ENCODE results near the gene GPC1.

GPC1 gene

GRCh38 chr2:240434728-240435456 lies 571 bp upstream of the GPC1 start:
- TF ChIP-seq POLR2AphosphoS5 (IDR thresholded peaks at IDR 0.05; ENCODE audit: low read depth, low read length) (no peak), TAF1 (IDR thresholded peaks at IDR 0.05; ENCODE audit: borderline replicate concordance, insufficient read depth, low read length) (no peak), REST (IDR thresholded peaks at IDR 0.05; ENCODE audit: insufficient read depth in 1 of 2, low read depth in 2 of 2, low read length in 2 of 2) (no peak)

- no peak for TF ChIP-seq POLR2AphosphoS5 (IDR thresholded peaks at IDR 0.05; ENCODE audit: low read depth, low read length)
- TF ChIP-seq TAF1 (IDR thresholded peaks at IDR 0.05; ENCODE audit: borderline replicate concordance, insufficient read depth, low read length): no peak
- no peak for TF ChIP-seq FOXP2 (optimal IDR thresholded peaks at IDR 0.05; ENCODE audit: borderline replicate concordance, extremely low read depth, extremely low read length, insufficient read depth)
These were observed 652 bp downstream of the GPC1 start for GRCh38 chr2:240435948-240436682.

- TF ChIP-seq REST (IDR thresholded peaks at IDR 0.05; ENCODE audit: insufficient read depth in 1 of 2, low read depth in 2 of 2, low read length in 2 of 2): no peak
- TF ChIP-seq TAF1 (IDR thresholded peaks at IDR 0.05; ENCODE audit: borderline replicate concordance, insufficient read depth, low read length): no peak
- TF ChIP-seq FOXP2 (optimal IDR thresholded peaks at IDR 0.05; ENCODE audit: borderline replicate concordance, extremely low read depth, extremely low read length, insufficient read depth): no peak
- TF ChIP-seq POLR2AphosphoS5 (IDR thresholded peaks at IDR 0.05; ENCODE audit: low read depth, low read length): no peak
These were observed 1.5 kb downstream of the GPC1 start for GRCh38 chr2:240436683-240437550.

GRCh38 chr2:240437551-240437860 lies 2.0 kb downstream of the GPC1 start:
- TF ChIP-seq POLR2AphosphoS5 (IDR thresholded peaks at IDR 0.05; ENCODE audit: low read depth, low read length): no peak
- TF ChIP-seq TAF1 (IDR thresholded peaks at IDR 0.05; ENCODE audit: borderline replicate concordance, insufficient read depth, low read length): no peak

- TF ChIP-seq REST (IDR thresholded peaks at IDR 0.05; ENCODE audit: insufficient read depth in 1 of 2, low read depth in 2 of 2, low read length in 2 of 2): no peak
- TF ChIP-seq FOXP2 (optimal IDR thresholded peaks at IDR 0.05; ENCODE audit: borderline replicate concordance, extremely low read depth, extremely low read length, insufficient read depth): peak; percentile 14
- no peak for TF ChIP-seq TAF1 (IDR thresholded peaks at IDR 0.05; ENCODE audit: borderline replicate concordance, insufficient read depth, low read length)
- no peak for TF ChIP-seq SIN3A (IDR thresholded peaks at IDR 0.05; ENCODE audit: borderline replicate concordance, insufficient read depth, low read length)
- no peak for TF ChIP-seq POLR2AphosphoS5 (IDR thresholded peaks at IDR 0.05; ENCODE audit: low read depth, low read length)
These were observed 2.7 kb downstream of the GPC1 start for GRCh38 chr2:240437861-240438809.

Data from PFSK-1 (cell line).